Psoas muscle (tissue), 8 donors: ENCODE results near the gene C2orf78. TPM values are rescaled to one million over a fixed set of nuclear protein-coding genes. Genes with fewer than 3 reads are reported as not detected.

Experiments
- ATAC-seq, 4 donors: fragments of 200-7000 bp; cut with Tn5 transposase; one replicate each; pipeline ENCODE4 v1.9.1; 2020; ENCODE audit warnings: moderate library complexity in 3 of 4, mild to moderate bottlenecking in 2 of 4
- DNase-seq, 2 donors: peaks; one replicate each; pipeline ENCODE4 v3.0.0-alpha.2; 2020
- H3K27ac ChIP-seq: fragments of 200-600 bp; one replicate; pipeline ENCODE4 v1.8.0; 2022
- H3K27me3 ChIP-seq, 3 donors: fragments of 200-600 bp in 1 of 3; one replicate each; pipeline versions ENCODE4 v1.6.1 to v1.8.0; 2013 to 2022; ENCODE audit warnings: low read length in 2 of 3, mild to moderate bottlenecking in 2 of 3, moderate library complexity in 1 of 3; ENCODE audit not compliant: insufficient read depth in 3 of 3
- H3K36me3 ChIP-seq, 2 donors: fragments of 200-600 bp in 1 of 2; one replicate each; pipeline versions ENCODE4 v1.6.1 to v1.8.0; 2013 to 2022; ENCODE audit warnings: low read depth in 1 of 2, mild to moderate bottlenecking in 1 of 2, moderate library complexity in 1 of 2; ENCODE audit not compliant: insufficient read depth in 1 of 2
- H3K4me1 ChIP-seq: fragments of 200-600 bp; one replicate; pipeline ENCODE4 v1.8.0; 2022
- H3K4me3 ChIP-seq: fragments of 200-600 bp; one replicate; pipeline ENCODE4 v1.8.0; 2022; ENCODE audit warnings: mild to moderate bottlenecking
- H3K9me3 ChIP-seq: fragments of 200-600 bp; one replicate; pipeline ENCODE4 v1.8.0; 2022
- WGBS, 3 donors: extraction: QIAGEN DNeasy Blood & Tissue Kit; methylation state at CpG; one replicate each; pipeline versions ENCODE4 v1.1.6 to v1.1.7; 2013; 5-methylcytosine and 5-hydroxymethylcytosine counted together
- intact Hi-C, 2 donors: fragments of 100-400 bp; cut with DNase I; formaldehyde crosslinking; loops; one replicate each; pipeline versions ENCODE4 v1.11.0 to v1.14.2; 2022
- polyA plus RNA-seq, 3 donors: library from polyadenylated mRNA; stranded (reverse); fragments of 200-250 nt; gene quantifications; one replicate each; pipeline ENCODE4 v1.2.3, GENCODE V29; 2013
- total RNA-seq, 4 donors: library from RNA; stranded (reverse); fragmentation: NEBNext Ultra II Directional in 2 of 4; extraction: Animal tissue kit (Norgen Biotek cat#: 25700) in 2 of 4; gene quantifications; one replicate each; pipeline versions ENCODE4 v1.2.1 to v1.2.4, GENCODE V29; 2021 to 2023
- TF ChIP-seq, protein P1 (sequence below): fragments of 200-600 bp; IDR thresholded peaks from one replicate; pipeline ENCODE4 v1.8.0; 2022; ENCODE audit warnings: antibody characterized with exemption
- donor health status: healthy with polysubstance abuse.
- donor health status: DM: no; HTN: no; CAD: no; lungs with moderate emphysema.
- donor health status: Bipolar disorder and iron deficiency.
- donor health status: healthy.
- donor health status: DM: yes; HTN: yes; CAD: no.
- donor health status: DM: no; HTN: no; CAD: no.
- donor health status: DM: no; HTN: no; CAD: no.
- donor health status: DM: yes; HTN: yes; CAD: no.

C2orf78 gene
- total and polyA plus RNA-seq, 7 donors = not detected

DNA sequence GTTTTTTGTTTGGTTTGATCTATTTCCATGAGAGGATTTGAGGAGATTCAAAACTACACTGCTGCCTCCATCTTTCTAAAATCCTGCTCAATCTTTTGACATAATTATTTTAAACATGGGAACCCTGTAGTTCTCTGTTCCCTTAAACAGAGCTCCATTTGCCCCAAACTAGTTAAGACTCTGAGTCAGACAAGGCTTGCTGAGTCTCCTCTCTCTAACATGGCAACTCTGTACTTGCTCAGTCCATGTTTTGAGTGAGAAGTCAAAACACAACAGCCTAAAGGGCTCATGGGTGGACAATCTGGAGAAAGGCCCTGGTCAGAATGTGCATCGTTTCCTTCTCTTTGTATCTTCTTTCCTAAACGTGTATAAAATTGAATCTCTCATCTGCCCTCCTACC lies 37.7 kb downstream of the C2orf78 start:
- ATAC-seq (no peak), DNase-seq (no peak)
- 62 to 68% (median 68%) methylated on average over 2 of the region's 2 CpGs for WGBS, 3 donors
- intact Hi-C loops = loop anchor here (10.0 kb wide), 5 partner anchors 103 to 513 kb away; partner anchors contain the start of genes BOLA3 (in 1 of the 2), DGUOK (in 1 of the 2) and TET3 (in 1 of the 2)
- Histone ChIP-seq H3K27ac (no peak overlapping the region), H3K36me3 (no peaks in the 10 kb centered on the region), H3K27me3 (peaks cover 0 to 1% (median 0%) of the 10 kb centered on the region in 3 donors), H3K4me3 (no peak overlapping the region), H3K4me1 (no peaks in the 10 kb centered on the region), H3K9me3 (no peaks in the 10 kb centered on the region)
- TF ChIP-seq, protein P1, sequence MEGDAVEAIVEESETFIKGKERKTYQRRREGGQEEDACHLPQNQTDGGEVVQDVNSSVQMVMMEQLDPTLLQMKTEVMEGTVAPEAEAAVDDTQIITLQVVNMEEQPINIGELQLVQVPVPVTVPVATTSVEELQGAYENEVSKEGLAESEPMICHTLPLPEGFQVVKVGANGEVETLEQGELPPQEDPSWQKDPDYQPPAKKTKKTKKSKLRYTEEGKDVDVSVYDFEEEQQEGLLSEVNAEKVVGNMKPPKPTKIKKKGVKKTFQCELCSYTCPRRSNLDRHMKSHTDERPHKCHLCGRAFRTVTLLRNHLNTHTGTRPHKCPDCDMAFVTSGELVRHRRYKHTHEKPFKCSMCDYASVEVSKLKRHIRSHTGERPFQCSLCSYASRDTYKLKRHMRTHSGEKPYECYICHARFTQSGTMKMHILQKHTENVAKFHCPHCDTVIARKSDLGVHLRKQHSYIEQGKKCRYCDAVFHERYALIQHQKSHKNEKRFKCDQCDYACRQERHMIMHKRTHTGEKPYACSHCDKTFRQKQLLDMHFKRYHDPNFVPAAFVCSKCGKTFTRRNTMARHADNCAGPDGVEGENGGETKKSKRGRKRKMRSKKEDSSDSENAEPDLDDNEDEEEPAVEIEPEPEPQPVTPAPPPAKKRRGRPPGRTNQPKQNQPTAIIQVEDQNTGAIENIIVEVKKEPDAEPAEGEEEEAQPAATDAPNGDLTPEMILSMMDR = no peak

DNA sequence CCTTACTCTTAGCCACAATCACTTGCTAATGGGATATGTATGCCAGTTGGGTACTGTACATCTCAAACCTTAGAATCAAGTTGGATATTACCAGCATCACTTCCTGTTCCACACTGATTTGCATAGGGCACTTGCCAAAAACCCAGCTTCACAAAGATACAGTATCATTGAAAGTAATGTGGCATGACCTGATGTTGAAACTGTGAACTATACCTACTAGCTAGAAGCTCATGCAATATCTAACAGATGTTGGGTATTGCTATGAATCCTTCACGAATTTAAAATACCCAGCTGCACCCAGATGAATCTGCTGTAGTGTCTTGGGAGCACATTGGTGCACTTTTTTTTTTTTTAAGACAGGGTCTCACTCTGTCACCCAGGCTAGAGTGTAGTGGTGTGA lies 38.3 kb downstream of the C2orf78 start:
- no peak overlapping the region for H3K27ac ChIP-seq
- DNase-seq (no peak), ATAC-seq (no peak)
- H3K36me3 ChIP-seq = no peaks in the 10 kb centered on the region
- TF ChIP-seq, protein P1 = no peak
- no peaks in the 10 kb centered on the region for H3K9me3 ChIP-seq
- no peaks in the 10 kb centered on the region for H3K27me3 ChIP-seq
- no peak overlapping the region for H3K4me3 ChIP-seq
- H3K4me1 ChIP-seq = no peaks in the 10 kb centered on the region
- intact Hi-C loops = loop anchor here (10.0 kb wide), 5 partner anchors 103 to 513 kb away; partner anchors contain the start of genes BOLA3 (in 1 of the 2), DGUOK (in 1 of the 2) and TET3 (in 1 of the 2)
- WGBS, 3 donors = 25 to 37% (median 36%) methylated on average over 1 of the region's 1 CpG

DNA sequence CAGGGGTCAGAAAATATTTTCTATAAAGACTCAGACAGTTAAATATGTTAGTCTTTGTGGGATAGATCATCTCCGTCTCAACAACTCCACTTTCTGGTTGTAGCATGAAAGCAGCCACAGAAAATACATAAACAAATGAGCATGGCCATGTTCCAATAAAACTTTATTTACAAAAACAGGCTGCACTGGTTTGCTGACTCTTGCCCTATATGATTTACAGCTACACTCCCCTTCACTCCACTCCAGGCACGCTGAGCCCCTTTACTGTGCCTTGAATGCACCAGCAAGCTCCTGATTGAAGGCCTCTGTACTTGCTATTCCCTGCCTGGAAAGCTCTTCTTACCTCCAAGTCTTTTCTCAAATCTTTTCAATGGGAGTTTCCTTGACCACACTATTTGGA lies 39.0 kb downstream of the C2orf78 start:
- Histone ChIP-seq H3K4me1 (peaks cover 2% of the 10 kb centered on the region), H3K27ac (no peak overlapping the region), H3K36me3 (no peaks in the 10 kb centered on the region), H3K27me3 (no peaks in the 10 kb centered on the region), H3K9me3 (no peaks in the 10 kb centered on the region), H3K4me3 (no peak overlapping the region)
- ATAC-seq (no peak), DNase-seq (no peak)
- intact Hi-C loops = loop anchor here (1.0 to 10.0 kb wide), 6 partner anchors 102 to 512 kb away; partner anchors contain the start of genes BOLA3 (in 1 of the 2), DGUOK (in 1 of the 2) and TET3 (in 1 of the 2)
- 74 to 83% (median 75%) methylated on average over 2 of the region's 2 CpGs for WGBS, 3 donors
- TF ChIP-seq, protein P1 = no peak

DNA sequence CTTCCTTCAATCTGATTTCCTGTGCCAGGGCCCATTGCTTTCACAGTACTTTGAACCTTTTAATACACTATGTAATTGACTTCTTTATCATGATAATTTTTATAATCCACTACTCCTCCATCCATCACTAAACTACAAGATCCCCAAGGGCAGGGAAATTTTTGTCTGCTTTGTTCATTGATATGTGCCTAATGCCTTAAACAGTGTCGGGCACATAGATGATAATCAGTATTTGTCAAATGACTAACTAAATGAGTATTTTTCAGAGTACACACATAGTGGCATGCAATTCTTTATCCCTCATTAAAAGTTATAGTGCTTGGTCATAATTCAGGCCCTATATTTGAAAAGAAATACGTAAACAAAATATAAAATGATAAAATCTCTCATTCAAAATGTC lies 39.4 kb downstream of the C2orf78 start:
- intact Hi-C loops = loop anchor here (1.0 to 10.0 kb wide), 6 partner anchors 101 to 512 kb away; partner anchors contain the start of genes BOLA3 (in 1 of the 2), DGUOK (in 1 of the 2) and TET3 (in 1 of the 2)
- Histone ChIP-seq H3K9me3 (no peaks in the 10 kb centered on the region), H3K27ac (no peak overlapping the region), H3K27me3 (no peaks in the 10 kb centered on the region), H3K4me1 (peaks cover 5% of the 10 kb centered on the region), H3K4me3 (no peak overlapping the region), H3K36me3 (no peaks in the 10 kb centered on the region)
- WGBS, 3 donors = 45 to 56% (median 49%) methylated on average over 2 of the region's 2 CpGs
- ATAC-seq (no peak), DNase-seq (no peak)
- TF ChIP-seq, protein P1 = no peak
